Testis (tissue), 2 donors: ENCODE results near the gene GRM7.

Experiments
- POLR2A ChIP-seq: fragments of 450-650 bp; IDR thresholded peaks from one replicate; pipeline ENCODE4 v1.6.1; 2017; ENCODE audit warnings: antibody characterized with exemption, mild to moderate bottlenecking, moderate library complexity
- TF ChIP-seq, protein P1 (sequence below), 3 experiments: fragments of 450-650 bp in 2 of 3; fragments of 200-600 bp in 1 of 3; sonication (generic) in 1 of 3; IDR thresholded peaks; one replicate each; pipeline ENCODE4 v1.5.1; 2016 to 2019; ENCODE audit warnings: antibody characterized with exemption in 3 of 3, mild to moderate bottlenecking in 2 of 3, moderate library complexity in 1 of 3

DNA sequence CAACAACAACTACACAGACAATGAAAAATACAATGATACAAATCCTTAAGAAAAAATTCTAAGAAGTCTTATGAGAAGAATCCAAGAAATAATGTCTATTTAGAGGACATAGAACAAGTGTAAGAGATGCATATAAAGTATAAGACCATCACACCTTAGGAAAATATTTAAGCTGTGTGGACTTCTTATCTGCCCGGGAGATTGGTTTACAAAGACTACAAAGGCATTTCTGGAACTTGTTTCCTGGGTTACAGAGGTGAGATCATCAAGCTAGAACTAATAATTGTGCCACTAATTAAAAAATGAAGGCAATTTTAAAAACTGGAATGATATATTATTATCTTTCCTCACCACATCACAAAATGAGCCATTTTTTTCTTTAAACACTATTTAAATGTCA lies 507.1 kb downstream of the GRM7 start:
- TF ChIP-seq, protein P1, sequence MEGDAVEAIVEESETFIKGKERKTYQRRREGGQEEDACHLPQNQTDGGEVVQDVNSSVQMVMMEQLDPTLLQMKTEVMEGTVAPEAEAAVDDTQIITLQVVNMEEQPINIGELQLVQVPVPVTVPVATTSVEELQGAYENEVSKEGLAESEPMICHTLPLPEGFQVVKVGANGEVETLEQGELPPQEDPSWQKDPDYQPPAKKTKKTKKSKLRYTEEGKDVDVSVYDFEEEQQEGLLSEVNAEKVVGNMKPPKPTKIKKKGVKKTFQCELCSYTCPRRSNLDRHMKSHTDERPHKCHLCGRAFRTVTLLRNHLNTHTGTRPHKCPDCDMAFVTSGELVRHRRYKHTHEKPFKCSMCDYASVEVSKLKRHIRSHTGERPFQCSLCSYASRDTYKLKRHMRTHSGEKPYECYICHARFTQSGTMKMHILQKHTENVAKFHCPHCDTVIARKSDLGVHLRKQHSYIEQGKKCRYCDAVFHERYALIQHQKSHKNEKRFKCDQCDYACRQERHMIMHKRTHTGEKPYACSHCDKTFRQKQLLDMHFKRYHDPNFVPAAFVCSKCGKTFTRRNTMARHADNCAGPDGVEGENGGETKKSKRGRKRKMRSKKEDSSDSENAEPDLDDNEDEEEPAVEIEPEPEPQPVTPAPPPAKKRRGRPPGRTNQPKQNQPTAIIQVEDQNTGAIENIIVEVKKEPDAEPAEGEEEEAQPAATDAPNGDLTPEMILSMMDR (IDR thresholded peaks at IDR 0.05), result no peak
- no peak for TF ChIP-seq POLR2A
